GM10266 (cell line): ENCODE measurements around the gene SLC17A2.

Source experiments
- DNase-seq: peaks from one replicate; pipeline ENCODE4 v3.0.0; 2012; ENCODE audit errors: extremely low spot score
- TF ChIP-seq, protein P1 (sequence below): IDR thresholded peaks from 2 replicates; pipeline ENCODE4 v1.5.1; 2012; ENCODE audit warnings: mild to moderate bottlenecking, low read depth; ENCODE audit not compliant: control insufficient read depth, insufficient read depth; ENCODE audit errors: missing control alignments

SLC17A2 gene

DNA sequence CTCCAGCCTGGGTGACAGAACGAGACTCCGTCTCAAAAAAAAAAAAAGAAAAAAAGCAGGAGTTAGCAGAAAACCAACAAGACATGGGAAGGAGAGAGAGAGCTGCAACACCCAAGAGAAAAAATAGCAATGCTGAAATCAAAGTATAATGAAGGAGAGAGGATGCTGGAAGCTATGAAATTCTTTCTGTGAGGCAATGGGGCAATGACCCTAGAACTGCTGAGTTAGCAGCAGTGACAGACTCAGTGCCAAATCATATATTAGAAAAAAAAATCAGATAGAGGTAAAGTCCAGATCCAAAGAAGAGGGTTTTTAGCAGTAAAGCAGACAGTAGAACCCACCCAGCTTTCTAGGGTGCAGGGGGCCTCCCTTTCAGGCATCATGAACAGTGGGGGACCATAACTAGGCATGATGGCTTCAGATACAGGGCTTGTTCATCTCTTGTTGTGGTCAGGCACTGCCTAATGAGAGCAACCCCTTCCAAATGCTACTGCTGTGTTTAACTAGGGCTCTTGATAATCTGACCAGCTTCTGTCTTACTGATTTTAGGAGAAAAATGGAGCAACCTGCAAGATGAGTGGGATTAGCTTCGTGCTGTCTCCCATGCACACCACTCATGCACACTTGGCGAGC is 26.9 kb downstream of the SLC17A2 start:
- no peak for DNase-seq
- TF ChIP-seq, protein P1, sequence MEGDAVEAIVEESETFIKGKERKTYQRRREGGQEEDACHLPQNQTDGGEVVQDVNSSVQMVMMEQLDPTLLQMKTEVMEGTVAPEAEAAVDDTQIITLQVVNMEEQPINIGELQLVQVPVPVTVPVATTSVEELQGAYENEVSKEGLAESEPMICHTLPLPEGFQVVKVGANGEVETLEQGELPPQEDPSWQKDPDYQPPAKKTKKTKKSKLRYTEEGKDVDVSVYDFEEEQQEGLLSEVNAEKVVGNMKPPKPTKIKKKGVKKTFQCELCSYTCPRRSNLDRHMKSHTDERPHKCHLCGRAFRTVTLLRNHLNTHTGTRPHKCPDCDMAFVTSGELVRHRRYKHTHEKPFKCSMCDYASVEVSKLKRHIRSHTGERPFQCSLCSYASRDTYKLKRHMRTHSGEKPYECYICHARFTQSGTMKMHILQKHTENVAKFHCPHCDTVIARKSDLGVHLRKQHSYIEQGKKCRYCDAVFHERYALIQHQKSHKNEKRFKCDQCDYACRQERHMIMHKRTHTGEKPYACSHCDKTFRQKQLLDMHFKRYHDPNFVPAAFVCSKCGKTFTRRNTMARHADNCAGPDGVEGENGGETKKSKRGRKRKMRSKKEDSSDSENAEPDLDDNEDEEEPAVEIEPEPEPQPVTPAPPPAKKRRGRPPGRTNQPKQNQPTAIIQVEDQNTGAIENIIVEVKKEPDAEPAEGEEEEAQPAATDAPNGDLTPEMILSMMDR, result no peak

DNA sequence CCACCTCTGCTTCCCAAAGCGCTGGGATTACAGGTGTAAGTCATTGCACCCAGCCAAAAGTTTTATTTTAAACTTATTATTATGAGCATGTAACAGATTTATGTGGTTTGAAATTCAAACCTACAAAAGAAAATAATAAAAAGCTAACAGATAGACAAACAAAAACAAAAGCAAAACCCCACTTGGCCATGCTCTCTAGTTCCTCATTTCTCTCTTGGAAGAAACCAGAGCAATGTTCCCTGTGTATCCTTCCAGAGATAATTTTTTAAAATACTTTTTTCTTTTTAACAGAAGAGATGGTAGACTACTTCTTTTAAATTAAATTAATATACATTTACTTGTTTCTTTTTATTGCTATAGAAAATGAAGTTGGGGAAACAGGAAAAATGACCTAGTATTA is 28.4 kb downstream of the SLC17A2 start:
- TF ChIP-seq, protein P1, result no peak
- no peak for DNase-seq

DNA sequence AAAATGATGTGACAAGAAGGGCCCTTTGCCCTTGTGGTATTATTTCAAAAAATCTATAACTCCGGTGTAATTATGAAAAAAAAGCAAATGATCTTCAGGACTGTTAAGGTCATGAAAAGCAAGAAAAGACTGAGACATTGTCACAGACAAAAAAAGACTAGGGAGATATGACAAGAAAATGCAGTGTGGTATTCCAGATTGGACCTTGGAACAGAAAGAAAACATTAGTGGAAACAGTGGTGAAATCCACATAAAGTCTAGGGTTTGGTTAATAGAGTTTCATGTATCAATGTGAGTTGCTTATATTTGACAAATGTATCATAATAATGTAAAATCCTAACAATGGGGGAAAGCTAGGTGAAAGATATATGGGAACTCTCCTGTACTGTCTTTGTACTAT is 29.6 kb downstream of the SLC17A2 start:
- no peak for DNase-seq
- TF ChIP-seq, protein P1, result no peak

DNA sequence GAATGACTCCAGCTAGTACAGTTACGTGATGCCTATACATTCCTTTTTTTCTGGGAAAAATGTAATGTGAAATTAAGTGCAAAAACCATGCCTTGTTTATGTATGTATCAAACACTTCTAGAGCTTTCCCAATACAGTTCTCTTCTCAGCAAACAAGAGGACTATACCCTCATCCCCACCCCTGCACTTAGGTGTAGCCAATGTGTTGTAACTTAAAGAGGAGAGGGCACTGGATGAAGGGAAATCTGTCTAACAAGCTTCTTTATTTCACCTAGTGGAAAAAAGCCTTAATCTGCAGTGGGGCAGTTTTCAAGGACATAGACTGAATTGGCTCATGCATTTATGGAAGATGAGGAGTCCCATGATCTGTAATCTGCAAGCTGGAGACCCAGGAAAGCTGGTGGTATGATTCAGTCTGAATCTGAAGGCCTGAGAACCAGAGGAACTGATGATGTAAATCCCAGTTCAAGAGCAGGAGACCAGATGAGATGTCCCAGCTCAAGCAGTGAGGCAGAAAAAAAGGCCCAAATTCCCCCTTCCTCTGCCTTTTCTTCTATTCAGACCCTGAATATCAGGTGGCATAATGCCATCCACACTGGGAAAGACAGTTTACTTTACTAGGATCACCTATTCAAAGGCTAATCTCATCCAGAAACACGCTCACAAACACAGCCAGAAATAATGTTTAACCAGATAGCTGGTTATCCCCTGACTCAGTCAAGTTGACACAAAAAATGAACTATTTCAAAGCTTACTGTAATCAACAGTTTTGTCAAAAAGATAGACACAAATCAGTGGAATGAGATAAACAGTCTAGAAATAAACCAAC is 30.7 kb downstream of the SLC17A2 start:
- DNase-seq, result no peak
- TF ChIP-seq, protein P1, result no peak

DNA sequence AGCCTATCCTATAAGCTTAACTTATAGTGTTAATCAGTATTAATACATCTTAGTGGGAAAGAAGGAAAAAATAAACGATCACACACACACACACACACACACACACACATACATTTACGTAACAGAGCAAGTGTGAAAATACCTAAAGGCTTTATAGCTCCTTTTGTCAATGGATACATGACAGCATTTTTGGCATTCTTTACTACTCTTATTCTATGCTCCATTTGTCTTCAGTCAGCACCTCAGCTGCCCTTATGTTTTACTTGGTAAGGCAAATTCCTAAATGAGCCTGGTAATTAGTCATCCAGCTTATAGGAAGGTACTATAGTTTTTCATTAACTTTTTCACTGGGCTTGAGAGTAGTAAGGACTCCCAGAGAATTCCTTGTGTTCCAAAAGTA is 31.4 kb downstream of the SLC17A2 start:
- DNase-seq, result no peak
- TF ChIP-seq, protein P1, result no peak

DNA sequence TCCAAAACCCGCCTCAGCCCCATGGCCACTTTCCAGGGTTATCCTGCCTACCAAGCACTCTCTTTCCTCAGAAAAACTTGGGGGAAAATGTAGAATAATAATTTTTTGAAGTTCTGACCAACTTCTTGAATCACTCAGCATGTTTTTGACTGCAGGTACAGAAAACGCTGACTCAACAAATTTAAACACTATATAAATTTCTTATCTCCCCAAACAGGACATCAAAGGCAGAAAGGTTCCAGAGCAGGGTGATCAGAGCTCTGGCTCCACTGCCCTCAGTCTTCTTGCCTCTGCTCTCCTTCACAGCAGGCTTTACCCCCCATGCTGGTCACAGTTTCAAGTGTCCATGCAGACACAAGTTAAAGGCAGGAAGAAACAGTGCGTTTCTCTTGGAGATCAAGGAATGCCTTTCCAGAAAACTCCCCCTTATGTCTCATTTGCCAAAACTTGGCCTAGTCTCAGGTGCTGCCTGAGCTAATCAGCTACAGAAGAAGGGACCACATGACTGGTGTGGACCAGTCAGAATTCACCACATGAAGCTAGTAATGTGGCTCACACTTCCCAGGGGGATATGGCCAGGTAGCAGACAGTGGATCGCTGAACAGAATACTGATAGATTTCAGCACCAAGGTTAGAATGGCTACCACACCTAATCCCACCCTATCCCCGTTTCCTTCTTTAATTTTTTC is 32.1 kb downstream of the SLC17A2 start:
- no peak for DNase-seq
- TF ChIP-seq, protein P1, result no peak
